Hypothalamus (tissue), 51 donors: ENCODE data around the gene PLAU.

ENCODE experiments used
- DNase-seq, 51 donors: peaks; one replicate each; lab custom pipeline; 2025; lab: John Stamatoyannopoulos, UW

PLAU gene

DNA sequence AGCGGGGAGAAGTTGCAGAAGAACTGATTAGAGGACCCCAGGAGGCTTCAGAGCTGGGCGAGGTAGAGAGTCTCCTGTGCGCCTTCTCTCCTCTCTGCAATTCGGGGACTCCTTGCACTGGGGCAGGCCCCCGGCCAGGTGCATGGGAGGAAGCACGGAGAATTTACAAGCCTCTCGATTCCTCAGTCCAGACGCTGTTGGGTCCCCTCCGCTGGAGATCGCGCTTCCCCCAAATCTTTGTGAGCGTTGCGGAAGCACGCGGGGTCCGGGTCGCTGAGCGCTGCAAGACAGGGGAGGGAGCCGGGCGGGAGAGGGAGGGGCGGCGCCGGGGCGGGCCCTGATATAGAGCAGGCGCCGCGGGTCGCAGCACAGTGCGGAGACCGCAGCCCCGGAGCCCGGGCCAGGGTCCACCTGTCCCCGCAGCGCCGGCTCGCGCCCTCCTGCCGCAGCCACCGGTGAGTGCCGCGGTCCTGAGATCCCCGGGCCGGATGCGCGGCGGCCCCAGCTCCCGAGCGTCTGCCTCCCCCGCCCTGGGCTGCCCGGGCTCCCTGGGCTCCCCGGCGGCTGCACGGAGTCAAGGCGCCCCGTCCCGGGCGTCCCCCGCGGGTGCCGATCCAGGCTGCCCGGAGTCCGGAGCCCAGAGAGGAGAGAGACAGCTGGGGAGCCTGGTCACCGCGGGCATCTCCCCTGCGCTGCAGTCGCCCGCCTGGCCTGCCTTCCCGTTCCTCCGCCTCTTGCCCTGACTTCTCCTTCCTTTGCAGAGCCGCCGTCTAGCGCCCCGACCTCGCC lies at the start of gene PLAU:
TSS of gene PLAU (plus strand) at position 369 of the 789 bp plus-strand sequence. CDS start 424 bp downstream, outside the sequence.
- DNase-seq = peak in 13 of 51 donors; percentile 10 to 48 (median 15)

DNA sequence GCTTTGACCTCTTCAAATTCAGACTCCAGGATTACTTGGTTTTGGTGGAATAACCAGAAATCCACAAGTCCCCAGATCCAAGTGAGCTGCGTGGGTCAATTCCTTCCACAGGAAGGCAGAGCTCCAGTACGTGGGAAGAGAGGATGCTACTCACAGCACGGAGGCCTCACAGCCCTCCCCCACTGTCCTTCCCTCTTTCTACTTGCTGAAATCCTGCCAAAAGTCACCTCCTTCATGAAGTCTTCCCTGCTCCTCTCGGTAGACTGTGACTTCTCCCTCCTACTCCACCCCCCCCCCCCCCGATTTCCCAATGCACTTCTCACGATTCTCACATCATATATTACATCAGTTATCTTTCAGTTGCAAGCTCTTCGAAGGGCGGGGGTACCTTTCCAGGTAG lies 48.9 kb upstream of the PLAU start:
- peak in 1 of 51 donors; percentile 39 for DNase-seq

DNA sequence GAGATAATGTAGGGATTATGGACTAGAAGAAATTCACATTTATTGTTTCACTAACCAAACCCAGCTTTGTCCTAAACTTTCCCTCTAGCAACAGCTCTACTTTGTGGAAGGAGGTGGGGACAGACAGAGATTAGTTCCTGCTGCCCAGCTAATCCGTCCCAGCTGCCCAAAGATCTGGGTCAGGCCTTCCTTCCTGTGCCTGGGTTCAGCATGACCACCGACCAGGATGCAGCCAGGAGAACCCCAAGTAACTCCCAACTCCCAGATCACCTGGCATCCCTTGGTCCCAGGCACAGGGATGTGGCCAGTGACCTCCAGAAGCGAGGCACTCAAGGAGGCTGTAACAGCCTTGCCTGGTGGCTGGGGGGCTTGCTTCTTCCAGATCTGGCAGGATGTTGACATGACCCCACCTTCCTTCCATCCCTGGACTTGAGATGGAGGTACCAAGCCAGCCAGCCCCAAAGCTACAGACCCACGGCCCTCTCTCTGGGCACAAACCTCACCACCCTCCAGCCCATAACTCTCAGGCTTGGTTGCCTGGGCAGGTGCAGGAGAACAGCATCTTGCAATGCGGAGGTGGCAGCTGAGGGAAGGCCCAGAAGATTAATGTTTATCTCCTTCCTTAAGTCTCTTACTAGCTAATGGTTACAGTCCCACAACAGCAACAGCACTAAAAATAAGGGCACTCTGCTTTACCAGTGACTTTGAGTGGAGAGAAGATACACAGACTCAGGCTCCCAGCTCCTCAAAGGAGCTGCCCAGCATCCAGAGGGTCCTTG lies 47.7 kb upstream of the PLAU start:
- DNase-seq = no peak

DNA sequence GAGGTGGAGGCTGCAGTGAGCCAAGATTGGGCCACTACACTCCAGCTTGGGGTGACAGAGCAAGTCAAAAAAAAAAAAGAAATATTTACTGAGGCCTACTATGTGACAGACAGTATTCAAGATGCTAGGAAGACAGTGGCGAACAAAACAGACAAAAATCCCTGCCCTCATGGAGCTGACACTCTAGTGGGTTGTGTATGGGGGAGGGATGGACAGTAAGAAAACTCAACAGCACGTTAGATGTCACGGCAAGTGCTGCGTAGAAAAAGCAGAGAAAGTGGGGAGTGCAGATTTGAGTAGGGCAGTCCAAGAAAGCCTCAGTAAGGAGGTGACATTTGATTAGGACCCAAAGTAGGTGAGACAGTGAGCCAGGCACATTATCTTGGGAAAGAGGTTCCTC lies 46.7 kb upstream of the PLAU start:
- no peak for DNase-seq

DNA sequence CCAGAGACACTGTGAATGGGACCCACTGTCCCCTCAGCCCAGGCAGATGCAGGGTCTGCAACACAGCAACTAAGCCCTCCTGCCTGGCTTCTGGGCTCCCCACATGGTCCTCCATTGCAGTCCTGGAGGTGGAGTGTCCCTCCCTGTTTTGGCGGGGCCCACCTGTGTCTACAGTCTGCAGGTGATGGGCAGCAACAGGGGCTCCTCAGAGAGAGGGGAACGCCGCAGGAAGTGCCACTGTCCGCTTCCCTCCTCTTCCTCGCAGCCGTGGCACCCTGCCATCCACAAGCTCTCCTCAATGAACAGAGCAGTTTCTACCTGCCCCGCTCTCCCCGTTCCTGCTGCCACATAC lies 45.8 kb upstream of the PLAU start:
- no peak for DNase-seq

DNA sequence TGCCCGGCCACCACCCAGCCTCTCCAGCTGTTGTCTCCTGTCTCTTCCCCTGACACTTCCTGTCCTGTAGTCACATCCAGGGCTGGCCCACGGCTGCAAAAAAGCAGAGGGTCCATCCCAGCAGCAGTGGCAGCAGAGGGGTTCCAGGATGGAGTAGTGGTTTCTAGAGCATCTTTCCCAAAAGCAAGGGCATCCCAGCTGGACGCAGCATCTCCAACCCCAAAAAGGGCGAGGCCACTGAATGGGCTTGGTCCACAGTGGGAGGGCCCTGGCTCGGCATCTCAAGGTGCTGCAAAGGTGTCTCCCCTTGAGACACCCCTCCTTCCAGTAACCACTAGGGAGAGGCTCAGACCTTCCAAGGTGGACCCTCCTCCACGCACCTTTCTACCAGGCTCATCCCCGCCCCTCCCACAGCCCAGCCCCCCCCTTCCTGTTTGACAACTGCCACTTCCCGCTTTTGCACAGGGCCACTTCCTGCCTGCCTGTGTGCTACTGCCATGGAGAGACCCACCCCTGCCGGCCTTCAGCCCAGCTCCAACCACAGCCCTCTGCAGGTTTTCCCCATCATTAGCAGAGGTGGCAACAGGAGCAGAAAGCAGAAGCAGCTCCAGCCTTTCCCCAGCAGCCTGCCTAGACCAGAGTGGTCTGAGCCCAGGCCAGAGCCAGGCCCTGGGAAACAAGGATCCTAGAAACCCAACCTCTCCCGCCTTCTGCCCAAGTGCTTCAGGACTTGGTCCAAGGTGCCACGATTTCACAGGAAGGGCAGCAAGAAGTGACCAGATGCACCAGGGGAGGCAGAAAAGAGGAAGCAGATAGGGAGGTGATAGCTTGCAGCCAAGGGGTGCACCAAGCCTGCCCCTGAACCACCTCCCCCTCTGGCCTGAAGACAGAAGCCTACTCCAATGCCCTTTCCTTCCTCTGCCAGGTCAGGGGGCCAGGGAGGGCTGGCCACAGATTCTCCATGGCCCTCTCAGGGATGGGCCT lies 45.2 kb upstream of the PLAU start:
- peak in 3 of 51 donors; percentile 20 to 34 (median 27) for DNase-seq

DNA sequence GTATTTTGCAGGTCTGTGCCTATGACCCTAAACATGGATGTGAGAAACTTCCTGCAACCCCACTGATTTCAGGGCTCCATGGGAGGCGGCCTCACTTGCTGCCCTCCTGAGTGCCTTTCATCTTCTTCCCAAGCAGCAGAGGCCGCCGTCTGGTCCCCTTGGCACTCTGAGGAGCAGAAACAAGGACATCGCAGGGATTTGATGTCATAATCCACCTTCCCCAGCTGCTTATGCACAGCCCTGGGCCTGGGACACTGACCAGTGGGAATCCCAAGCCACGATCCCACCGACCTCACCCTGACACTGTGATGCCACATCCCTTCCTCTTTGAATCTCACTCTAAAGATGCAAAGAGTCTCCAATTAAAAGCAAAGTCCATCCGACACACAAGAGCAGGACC lies 44.3 kb upstream of the PLAU start:
- DNase-seq = no peak

DNA sequence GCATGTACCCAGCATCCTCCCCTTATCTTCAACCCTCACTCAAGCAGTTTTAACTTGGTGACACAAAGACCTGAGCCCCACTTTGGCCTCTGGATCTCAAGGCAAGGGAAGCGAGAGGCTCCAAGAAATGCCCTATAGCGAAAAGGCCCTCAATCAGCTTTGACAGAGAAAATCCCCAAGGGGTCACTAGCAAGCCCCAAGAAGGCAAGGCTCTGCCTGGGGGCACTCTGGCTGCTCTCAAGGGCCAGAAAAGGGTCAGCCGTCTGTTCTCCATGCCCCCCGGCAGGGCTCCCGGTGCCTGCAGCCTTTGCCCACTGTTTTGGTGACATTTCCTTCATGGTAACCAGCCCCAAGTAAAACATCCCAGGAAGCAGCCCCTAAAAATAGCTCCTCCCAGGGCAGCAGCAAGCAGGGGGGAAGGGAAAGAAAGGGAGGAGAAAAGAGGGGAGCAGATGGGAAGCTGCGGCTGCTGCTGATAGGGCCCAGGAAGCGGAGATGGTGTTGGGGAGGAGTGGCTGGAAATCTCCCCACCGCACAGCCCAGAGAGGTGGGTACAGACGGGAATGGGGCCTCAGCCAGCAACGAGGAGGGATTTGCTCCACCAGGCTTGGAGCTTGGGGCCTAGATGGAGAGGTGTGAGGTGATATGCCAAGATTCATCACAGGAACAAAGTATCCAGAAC lies 43.7 kb upstream of the PLAU start:
- peak in 1 of 51 donors; percentile 23 for DNase-seq

DNA sequence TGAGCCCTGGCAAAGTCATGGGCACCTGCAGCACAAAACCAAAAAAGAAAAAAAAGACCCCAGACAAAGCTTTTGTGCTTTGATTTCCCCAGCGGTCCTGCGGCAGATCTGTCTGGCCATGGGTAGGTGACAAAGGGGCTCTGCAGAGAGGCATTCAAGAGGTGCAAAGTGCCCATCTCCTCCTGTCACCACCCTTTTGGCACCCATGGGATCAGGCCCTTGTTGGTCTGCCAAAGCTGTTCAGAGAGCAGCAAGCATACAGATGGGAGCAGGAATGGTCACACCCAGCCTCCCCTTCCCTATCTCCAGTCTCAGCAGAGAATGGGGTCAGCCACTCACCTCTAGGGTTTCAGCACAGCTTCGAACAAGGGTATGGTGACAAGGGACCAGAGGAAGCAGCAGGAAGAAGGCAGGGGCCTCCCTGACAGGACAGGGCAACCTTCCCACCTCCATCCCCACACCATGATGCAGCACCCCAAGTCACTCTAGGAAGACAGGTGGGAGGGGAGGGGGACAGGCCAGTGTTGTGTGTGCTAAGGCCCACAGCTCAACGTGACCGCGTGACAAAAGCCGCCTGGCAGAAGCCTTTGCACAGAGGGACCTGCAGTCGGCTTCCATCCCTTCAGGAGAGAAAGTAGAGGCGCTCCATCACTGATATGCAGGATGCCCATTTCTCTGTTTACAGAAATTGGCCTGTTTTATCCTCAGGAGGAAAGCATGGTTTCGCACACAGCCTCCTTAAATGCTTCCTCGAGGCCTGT lies 42.9 kb upstream of the PLAU start:
- no peak for DNase-seq

DNA sequence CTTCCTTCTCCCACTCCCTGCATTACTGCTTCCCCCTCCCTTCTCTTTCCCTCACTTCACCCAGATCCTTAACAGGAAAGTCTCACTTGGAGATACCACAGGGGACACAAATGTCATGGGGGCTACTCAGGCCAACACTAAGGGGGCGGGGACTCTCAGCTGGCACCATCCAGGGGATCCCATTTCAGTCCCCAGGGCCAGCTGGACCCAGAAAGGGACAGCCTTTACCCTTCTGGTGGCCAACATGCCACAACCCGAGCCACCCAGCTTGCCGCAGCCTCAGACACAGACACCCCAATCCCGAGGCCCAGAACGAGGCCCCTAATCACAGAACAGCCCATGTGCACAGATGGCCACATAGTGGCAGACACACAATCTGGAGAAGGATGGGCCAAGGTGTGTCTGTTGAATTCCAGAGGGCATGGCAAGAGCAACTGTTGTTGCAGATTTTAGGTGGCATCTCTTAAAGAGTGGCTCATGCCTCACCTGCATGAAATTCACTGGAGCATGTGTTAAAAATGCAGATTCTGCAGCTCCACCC lies 42.2 kb upstream of the PLAU start:
- no peak for DNase-seq

DNA sequence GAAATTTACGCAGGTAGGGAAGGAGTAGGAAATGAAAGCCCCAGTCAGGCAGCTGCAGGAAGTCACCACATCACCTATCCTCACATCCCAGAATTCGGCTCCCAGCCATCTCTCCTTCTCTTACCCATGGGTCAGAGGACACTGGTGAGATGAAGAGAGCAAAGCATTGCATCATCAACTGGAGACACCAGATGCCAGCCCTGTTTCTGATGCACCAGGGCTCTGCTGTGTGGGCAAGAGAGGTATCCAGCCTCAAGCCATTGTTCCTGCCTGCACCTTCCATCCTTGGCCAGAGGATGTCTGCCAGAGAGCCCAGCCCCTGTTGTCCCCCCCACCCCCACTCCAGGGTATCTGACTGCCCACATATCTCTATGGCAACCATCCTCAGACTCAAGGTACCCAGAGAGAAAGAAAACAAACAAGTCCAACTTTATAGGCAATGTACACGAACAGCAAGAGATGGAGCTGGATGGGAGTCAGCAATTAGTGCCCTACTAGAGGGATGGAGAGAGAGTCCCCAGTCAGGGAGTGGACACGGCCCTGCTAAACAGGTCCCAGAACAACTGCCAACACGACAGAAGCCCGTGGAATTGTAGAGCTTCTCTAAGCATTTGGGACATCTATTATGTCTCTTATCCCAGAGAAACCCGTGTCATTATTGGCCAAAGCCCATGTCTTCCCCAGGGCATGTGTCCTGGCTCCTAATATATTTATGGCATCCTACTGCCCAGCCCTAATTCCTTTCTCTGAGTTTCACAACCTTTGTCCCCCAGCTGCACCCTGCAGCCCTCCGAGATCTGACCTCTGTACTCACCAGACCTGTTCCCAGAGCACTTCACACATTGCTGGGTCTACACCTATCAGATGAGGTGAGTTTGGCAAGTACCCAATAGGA lies 39.4 kb upstream of the PLAU start:
- no peak for DNase-seq

DNA sequence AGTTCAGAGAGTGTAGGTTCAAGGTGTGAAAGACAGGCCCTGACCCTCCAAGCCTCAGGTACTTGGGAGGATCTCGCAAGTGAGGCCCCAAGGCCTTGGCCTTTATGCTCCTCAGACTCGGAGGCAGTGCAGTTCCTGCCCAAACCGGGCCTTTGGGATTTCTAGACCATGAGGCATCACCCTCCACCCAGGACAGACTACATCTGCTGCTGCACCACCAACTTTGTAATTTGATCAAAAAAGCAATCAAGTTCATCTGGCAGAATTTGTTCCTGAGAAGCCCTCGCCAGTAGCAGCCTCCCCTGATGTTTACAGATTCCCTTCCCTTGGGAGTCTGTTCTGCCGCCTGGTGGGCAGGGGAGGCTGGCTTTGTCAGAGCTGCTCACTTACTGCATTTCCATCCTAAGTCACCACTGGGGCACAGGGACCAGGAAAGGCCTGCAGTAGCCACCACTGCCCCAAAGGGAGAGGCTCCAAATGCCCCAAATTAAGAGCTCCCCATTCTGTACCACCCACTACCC lies 38.7 kb upstream of the PLAU start:
- DNase-seq = peak in 6 of 51 donors; percentile 8 to 50 (median 26)

DNA sequence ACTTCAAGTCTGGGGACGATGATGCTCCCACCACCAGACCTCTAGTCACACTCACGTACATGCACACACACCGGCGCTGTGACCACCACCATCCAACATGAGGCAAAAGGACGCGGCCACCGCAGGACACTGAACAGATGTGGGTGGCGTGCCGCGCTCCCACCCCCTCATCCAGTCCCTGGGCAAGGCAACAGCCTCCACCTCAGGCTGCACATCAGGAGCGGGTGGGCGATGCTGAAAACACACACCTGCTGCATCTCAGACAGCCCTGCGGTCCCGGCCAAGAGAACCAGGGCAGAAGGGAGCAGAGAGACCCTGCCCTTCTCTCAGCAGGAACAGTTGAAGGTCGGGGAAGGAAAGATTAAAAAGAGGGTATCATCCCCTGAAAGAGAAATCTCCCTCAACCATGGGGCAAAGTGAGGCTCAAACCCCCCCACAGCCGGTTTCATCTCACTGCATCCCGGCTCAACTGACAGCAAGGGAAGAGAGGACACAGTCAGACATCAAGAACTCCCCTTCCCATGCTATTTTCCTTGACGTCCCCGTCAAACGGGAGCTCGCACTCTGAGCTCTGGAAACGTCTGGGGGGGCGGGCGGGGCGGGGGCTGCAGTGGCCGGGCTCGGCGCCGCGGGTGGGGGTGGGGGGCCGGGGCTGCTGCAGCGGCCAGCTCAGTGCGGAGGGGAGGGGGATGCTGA lies 37.6 kb upstream of the PLAU start:
- no peak for DNase-seq

DNA sequence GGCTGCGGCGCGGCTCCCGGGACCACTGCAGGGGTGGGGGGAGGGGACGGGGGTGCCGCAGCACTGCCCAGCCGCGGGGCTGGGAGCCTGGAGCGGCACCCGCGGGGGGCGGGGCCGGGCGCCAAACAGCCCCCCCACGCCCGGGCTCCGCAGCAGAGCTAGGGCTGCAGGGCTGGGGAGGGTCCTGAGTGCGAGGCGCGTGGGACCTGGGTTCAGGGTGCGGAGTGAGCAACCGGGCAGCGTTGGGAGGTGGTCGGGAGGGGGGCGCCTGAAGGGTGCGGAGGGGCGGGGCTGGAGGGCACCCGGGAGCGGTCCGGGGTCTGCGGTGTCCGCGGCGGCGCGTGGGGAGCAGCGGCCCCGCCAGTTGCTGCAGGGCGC lies 37.1 kb upstream of the PLAU start:
- DNase-seq = peak in 1 of 51 donors; percentile 28

DNA sequence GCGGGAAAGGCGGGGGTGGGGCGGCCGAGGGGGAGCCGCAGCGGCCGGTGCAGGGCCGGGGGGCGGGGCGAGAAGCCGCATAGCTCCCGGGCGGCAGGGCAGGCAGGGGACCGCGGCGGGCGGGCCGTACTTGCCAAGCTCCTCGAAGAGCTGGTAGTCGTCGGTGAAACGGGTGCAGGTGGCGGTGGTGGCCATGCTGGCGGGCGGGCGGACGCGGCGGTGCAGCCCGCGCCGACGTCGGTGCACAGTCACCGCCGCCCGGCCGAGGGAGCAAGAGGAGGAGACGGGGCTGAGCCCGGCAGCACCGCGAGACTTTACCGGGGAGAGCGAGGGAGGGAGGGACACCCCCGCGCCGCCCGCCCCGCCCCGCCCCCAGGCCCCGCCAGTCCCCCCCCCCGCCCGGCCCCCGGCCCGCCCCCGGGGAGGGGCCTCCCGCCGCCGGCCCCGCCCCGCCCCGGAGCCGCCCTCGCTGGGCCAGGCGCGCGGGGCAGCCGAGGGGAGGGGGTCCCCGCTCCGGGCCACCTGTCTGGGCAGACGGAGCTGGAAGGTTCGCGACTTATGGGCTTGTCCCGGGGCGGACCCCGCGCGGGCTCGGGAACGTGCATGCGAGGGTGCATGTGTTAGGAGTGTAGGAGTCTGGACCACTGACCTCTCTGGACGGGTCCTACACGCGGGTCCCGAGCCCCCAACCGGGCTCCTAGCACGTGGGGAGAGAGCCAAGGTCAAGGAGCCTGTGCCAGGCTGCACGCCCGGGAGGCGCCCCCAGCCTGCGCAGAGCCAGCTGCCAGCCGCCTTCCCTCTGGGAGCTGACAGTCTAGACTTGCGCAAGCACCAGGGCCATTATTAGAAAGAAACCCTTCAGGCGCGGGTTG lies 36.4 kb upstream of the PLAU start, which contains the start of gene CAMK2G:
TSS of gene CAMK2G (minus strand) at position 289 of the 872 bp plus-strand sequence. CDS start at position 195, 94 bp downstream.
- DNase-seq = peak in 46 of 51 donors; percentile 16 to 87 (median 64)

DNA sequence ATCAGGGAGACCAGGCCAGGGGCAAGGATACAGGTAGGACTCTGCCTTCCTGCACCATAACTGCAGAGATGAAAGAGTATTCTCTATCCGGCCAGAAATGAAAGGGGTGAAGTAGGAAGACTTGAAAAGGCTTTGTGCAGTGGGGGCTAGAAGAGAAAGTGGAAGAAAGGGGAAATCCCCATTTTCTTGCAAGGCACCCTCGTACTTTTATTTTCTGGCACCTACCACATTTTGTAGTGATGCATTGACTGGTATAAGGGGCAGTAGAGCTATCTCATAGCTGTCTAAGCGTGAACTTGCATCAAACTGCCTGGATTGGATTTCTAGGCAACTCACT lies 35.8 kb upstream of the PLAU start:
- no peak for DNase-seq
